GM12872 (cell line): ENCODE results near the gene TUBB4B.

Source experiments
- CTCF ChIP-seq: IDR thresholded peaks from 3 replicates; pipeline ENCODE4 v1.5.1; 2011; ENCODE audit warnings: low read depth, mild to moderate bottlenecking, low read length, moderate library complexity; ENCODE audit not compliant: insufficient read depth

Gene TUBB4B

DNA sequence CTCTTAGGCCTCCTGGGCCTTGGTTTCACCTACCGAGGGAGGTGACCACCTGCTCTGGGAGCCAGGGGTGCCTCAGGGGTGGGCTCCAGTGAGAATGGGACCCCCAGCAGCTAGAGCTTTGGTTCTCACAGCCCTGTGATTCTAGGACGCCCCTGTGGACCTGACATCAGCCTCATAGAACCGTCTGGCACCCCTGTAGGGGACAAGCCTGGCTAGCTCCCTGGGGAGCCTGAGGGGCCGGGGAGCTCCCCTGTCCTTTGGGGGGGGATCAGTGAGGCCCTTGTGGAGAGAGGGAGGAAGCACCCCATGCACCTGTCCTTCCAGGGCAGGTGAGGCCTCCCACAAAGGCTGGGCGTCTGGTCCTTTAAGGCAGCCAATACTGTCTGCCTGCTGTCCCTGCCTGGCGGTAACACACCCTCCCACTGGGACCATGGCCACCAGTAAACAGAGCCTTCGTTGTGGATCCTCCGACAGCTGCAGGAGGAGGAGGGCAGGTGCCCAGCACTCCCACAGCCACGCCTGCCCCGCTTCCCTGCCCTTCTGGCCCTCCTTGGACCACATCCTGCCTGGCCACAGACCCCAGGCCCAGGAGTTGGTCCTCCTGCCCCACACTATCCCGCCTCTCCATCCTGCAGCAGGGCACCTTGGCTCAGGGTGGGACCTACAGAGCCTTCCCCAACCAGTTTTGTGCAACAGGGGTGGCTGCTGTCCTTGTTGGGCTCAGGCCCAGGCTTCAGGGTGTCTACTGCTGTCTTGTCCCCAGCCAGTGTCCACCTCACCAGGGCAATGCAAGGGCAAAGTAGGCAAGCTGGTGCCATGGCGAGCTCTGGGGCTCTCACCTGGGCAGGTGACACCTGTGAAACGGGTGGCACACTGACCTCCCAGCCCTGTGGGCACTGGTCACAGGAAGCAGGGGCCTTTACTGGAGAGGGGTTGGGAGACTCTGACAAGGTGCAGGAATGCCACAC is 3.0 kb upstream of the TUBB4B start:
- no peak for TF ChIP-seq CTCF

DNA sequence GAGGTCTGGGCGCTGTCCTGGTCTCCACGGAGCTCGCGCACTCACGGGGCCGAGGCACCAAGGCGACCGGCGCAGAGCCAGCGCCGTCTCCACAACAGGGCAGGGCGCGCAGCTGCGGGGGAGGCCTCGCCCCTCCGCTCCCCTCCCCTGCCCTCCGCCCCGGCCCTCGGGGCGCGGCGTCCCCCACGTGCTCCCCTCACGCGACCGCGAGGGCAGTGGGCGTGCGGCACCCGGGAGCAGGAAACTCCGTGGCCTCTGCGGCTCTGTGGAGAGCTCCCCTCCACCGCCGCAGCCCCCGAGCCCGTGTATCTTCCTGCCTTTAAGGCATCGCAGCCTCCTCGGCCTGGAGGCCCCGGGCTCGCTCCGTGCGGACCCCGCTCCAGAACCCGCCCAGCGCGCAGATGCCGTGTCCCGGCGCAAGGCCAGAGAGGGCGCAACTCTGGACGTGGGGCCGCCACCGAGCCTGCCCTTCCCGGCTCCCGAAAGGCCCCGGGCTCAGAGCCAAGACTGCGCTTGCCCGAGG is 708 bp upstream of the TUBB4B start:
- no peak for TF ChIP-seq CTCF

GRCh38 chr9:137241490-137242268 is 592 bp downstream of the TUBB4B start:
- no peak for TF ChIP-seq CTCF

DNA sequence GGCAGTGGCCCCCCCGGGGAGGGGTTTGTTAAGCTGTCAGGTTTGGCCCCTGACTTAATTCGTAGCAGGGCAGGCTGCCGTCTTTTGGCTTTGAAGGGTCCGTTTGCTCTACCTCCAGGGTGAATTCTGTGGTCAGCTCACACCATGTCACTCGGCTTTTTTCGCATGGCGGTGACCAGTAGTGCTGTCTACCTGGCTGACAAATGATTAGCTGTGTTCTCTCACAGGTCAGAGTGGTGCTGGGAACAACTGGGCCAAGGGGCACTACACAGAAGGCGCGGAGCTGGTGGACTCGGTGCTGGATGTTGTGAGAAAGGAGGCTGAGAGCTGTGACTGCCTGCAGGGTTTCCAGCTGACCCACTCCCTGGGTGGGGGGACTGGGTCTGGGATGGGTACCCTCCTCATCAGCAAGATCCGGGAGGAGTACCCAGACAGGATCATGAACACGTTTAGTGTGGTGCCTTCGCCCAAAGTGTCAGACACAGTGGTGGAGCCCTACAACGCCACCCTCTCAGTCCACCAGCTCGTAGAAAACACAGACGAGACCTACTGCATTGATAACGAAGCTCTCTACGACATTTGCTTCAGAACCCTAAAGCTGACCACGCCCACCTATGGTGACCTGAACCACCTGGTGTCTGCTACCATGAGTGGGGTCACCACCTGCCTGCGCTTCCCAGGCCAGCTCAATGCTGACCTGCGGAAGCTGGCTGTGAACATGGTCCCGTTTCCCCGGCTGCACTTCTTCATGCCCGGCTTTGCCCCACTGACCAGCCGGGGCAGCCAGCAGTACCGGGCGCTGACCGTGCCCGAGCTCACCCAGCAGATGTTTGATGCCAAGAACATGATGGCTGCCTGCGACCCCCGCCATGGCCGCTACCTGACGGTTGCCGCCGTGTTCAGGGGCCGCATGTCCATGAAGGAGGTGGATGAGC is 1.4 kb downstream of the TUBB4B start:
- TF ChIP-seq CTCF, result no peak

DNA sequence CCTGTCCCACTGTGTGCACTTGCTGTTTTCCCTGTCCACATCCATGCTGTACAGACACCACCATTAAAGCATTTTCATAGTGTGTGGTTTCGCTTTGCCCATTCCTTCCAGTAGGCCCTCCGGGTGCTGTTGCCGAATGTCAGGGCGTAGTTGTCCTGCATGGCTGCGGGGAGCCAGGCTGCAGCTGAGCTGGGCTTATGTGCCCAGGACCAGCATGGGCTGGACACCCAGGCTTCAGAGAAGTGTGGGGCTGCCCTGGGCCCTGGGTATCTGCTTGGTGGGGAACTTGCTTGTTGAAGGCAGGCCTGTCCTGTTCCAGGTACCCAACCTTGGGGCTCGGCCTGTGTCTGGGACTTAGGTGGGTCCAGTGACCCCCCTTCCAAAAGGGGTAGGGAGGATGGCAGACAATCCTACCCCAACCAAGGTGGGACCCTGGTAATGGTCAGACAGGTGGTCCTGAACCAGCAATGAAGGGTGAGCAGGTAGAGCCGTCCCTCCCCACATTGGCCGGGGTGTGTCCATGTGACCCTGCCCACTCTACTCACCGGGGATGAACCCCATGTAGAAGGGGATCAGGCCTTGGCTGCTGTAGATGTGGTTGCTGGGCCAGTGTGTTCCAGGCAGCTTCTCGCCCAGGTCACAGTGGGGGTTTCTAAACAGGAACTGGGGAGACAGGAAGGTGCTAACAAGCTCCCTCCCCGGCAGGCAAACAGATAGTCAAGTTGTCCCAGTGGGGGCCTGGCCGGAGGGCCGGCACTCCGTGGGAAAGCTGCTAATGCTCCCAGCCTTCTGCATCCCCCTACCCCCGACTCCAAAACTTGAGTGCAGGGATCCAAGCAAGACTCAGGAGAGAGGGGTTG is 2.8 kb downstream of the TUBB4B start:
- TF ChIP-seq CTCF, result no peak

DNA sequence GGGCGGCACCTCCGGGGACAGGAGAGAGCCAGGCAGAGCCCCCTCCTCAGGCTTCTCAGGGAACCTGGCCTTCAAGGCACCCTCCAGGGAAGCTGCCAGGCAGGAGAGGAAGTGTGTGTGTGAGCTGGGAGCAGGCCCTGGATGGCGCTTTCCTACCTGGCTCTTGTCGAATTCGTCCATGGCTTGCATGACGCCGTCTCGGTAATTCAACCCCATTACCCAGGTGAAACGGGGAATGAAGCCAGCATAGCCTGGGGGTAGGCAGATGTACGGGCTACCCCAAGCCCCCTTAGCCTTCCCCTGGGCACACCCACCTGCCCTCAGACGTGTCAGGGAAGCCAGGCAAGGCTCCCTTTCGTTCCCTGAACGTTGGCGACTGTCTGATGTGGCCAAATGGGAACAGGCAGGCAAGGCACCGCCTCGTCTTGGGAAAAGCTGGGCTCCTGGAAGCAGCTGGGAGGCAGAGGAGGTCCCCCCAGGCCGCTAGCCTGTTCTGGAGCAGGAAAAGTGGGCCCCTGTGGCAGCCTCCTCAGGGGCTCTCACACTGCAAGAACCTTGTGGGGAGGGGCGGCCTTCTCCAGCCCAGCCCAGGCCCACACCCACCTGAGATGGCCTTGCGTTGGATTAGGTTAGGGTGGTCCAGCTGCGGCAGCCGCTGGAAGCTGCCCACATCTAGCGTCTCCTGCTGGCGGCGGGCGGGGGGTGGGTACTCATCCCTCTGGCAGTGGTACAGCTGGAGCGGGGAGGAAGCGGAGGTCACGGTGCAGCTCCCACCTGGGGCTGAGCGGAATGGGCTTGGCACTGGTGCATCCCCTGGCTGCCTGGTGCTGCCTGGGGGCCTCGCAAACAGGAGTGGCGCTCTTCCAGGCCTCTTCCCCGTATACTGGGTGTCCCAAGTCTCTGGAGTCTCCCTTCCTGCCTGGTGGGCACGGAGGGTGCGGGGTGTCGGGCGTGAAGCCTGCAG is 3.7 kb downstream of the TUBB4B start:
- no peak for TF ChIP-seq CTCF
